Superior temporal gyrus (tissue), 1 donor: Measurements from ENCODE around the gene FIBCD1.

Source experiments
- DNase-seq: peaks from one replicate; pipeline ENCODE4 v3.0.0-alpha.2; 2016; ENCODE audit errors: extremely low spot score

FIBCD1 gene

GRCh38 chr9:130858739-130859705 is 80.0 kb downstream of the FIBCD1 start:
- DNase-seq: peak; percentile 10

GRCh38 chr9:130857864-130858738 is 80.9 kb downstream of the FIBCD1 start:
- DNase-seq: peak; percentile 32

- no peak for DNase-seq
These were observed 82.6 kb downstream of the FIBCD1 start for GRCh38 chr9:130856474-130856873.

- DNase-seq: no peak
These were observed 84.2 kb downstream of the FIBCD1 start for GRCh38 chr9:130854835-130855234.

- DNase-seq: no peak
These were observed 85.0 kb downstream of the FIBCD1 start for GRCh38 chr9:130854092-130854491.

GRCh38 chr9:130852801-130853200 is 86.2 kb downstream of the FIBCD1 start:
- no peak for DNase-seq
